Fibroblast of lung (primary cell): ENCODE data around the gene PPM1A. TPM values are rescaled to one million over a fixed set of nuclear protein-coding genes. Genes with fewer than 3 reads are reported as not detected.

Experiments
- DNase-seq, 2 donors: peaks; one replicate each; pipeline versions ENCODE4 v3.0.0 to v3.0.0-alpha.2; 2010; ENCODE audit warnings: low read depth in 2 of 2
- H2AFZ ChIP-seq: 2 replicates; pipeline ENCODE4 v1.5.1; 2012; ENCODE audit warnings: low read length, control low read depth, inconsistent platforms
- H3K27ac ChIP-seq: 2 replicates; pipeline ENCODE4 v1.5.1; 2011; ENCODE audit warnings: low read length, control low read depth; ENCODE audit not compliant: insufficient read depth
- H3K27me3 ChIP-seq: 2 replicates; pipeline ENCODE4 v1.5.1; 2011; ENCODE audit warnings: mild to moderate bottlenecking, low read length; ENCODE audit not compliant: control insufficient read depth, insufficient read depth
- H3K36me3 ChIP-seq: 2 replicates; pipeline ENCODE4 v1.5.1; 2011; ENCODE audit warnings: low read length; ENCODE audit not compliant: control insufficient read depth, insufficient read depth
- H3K4me1 ChIP-seq: 2 replicates; pipeline ENCODE4 v1.5.1; 2011; ENCODE audit warnings: low read length; ENCODE audit not compliant: control insufficient read depth, insufficient read depth; ENCODE audit errors: extremely low read depth
- H3K4me2 ChIP-seq: 2 replicates; pipeline ENCODE4 v1.5.1; 2011; ENCODE audit warnings: low read length, control low read depth; ENCODE audit not compliant: insufficient read depth; ENCODE audit errors: extremely low read depth
- H3K4me3 ChIP-seq, 4 experiments: fragments of 200-600 bp in 1 of 4; sonication (generic) in 1 of 4; replicated peaks in 1 of 4; 2 replicates each; pipeline ENCODE4 v1.5.1; 2011 to 2016; ENCODE audit warnings: low read length in 4 of 4, low read depth in 3 of 4, mild to moderate bottlenecking in 3 of 4, control low read depth in 2 of 4, inconsistent platforms in 1 of 4, mixed read lengths in 1 of 4; ENCODE audit not compliant: insufficient read depth in 1 of 4; ENCODE audit errors: control extremely low read depth in 1 of 4
- H3K79me2 ChIP-seq: 2 replicates; pipeline ENCODE4 v1.5.1; 2012; ENCODE audit warnings: mild to moderate bottlenecking, low read length, inconsistent platforms; ENCODE audit not compliant: control insufficient read depth, insufficient read depth
- H3K9ac ChIP-seq: 2 replicates; pipeline ENCODE4 v1.5.1; 2011; ENCODE audit warnings: mild to moderate bottlenecking, low read length, control low read depth; ENCODE audit not compliant: insufficient read depth
- H3K9me3 ChIP-seq: 2 replicates; pipeline ENCODE4 v1.5.1; 2012; ENCODE audit warnings: low read depth, low read length; ENCODE audit not compliant: control insufficient read depth, insufficient read depth
- H4K20me1 ChIP-seq: 2 replicates; pipeline ENCODE4 v1.5.1; 2011; ENCODE audit warnings: low read length; ENCODE audit not compliant: control insufficient read depth, insufficient read depth; ENCODE audit errors: extremely low read depth
- EZH2 ChIP-seq: IDR thresholded peaks from 2 replicates; pipeline ENCODE4 v1.5.1; 2012; ENCODE audit warnings: low read length, control low read depth, mild to moderate bottlenecking; ENCODE audit errors: missing control alignments
- polyA plus RNA-seq, 2 donors: library from polyadenylated mRNA; depleted of rRNA in 1 of 2; stranded (reverse) in 1 of 2; unstranded in 1 of 2; fragments of >200 nt; gene quantifications; 2 replicates each; pipeline ENCODE4 v1.2.1, GENCODE V29; 2011 to 2012; ENCODE audit warnings: missing spikeins in 1 of 2
- total RNA-seq: library from RNA; depleted of rRNA; stranded (reverse); fragments of >200 nt; gene quantifications from 2 replicates; pipeline ENCODE4 v1.2.1, GENCODE V29; 2014
- TF ChIP-seq, protein P1 (sequence below), 2 donors: IDR thresholded peaks in 1 of 2; conservative IDR thresholded peaks in 1 of 2; 1 replicate in 1 of 2; 2 replicates in 1 of 2; pipeline ENCODE4 v1.5.1; 2011 to 2012; ENCODE audit warnings: low read length in 2 of 2, control low read depth in 1 of 2, inconsistent platforms in 1 of 2, low read depth in 1 of 2, mild to moderate bottlenecking in 1 of 2

Gene PPM1A
- total and polyA plus RNA-seq, 2 donors (not counting 1 experiment from before 2014, with no cell fraction given) = 25.9 to 51.3 TPM

GRCh38 chr14:60233251-60233650 lies 15.8 kb upstream of the PPM1A start:
- H3K4me3 ChIP-seq = no peak overlapping the region
- H3K9me3 ChIP-seq = no peaks in the 10 kb centered on the region
- no peak overlapping the region for H3K27ac ChIP-seq
- H3K4me2 ChIP-seq = no peak overlapping the region
- no peaks in the 10 kb centered on the region for H3K79me2 ChIP-seq
- TF ChIP-seq, protein P1, sequence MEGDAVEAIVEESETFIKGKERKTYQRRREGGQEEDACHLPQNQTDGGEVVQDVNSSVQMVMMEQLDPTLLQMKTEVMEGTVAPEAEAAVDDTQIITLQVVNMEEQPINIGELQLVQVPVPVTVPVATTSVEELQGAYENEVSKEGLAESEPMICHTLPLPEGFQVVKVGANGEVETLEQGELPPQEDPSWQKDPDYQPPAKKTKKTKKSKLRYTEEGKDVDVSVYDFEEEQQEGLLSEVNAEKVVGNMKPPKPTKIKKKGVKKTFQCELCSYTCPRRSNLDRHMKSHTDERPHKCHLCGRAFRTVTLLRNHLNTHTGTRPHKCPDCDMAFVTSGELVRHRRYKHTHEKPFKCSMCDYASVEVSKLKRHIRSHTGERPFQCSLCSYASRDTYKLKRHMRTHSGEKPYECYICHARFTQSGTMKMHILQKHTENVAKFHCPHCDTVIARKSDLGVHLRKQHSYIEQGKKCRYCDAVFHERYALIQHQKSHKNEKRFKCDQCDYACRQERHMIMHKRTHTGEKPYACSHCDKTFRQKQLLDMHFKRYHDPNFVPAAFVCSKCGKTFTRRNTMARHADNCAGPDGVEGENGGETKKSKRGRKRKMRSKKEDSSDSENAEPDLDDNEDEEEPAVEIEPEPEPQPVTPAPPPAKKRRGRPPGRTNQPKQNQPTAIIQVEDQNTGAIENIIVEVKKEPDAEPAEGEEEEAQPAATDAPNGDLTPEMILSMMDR (conservative IDR thresholded peaks at IDR 0.05 in 1 of 2, IDR thresholded peaks at IDR 0.05 in 1 of 2; ENCODE audit: low read depth in 1 of 2, low read length in 2 of 2) = no peak
- TF ChIP-seq EZH2 = no peak
- H3K9ac ChIP-seq = no peak overlapping the region
- H3K36me3 ChIP-seq = no peaks in the 10 kb centered on the region
- peak in 1 of 2 donors; percentile 3 for DNase-seq
- no peak overlapping the region for H2AFZ ChIP-seq
- no peaks in the 10 kb centered on the region for H4K20me1 ChIP-seq
- H3K27me3 ChIP-seq = no peaks in the 10 kb centered on the region
- H3K4me1 ChIP-seq = no peaks in the 10 kb centered on the region

DNA sequence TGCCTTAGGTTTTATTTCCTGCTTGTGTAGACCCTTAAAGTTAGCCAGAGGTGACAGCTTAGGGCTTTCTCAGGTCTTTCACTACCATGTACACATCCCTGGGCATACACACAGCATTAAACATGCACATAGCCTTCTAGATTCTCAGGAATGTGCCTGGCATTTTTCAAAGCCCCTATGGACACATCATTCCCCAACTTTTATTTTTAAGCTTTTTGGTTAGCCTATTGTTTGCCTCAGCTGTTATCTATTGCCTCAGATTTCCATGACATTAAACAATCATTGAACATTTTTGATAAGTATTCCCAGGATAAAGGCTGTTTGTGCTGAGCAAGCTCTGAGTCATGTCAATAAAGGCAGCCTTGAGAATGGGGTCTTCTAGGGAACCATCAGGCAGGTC lies 15.1 kb upstream of the PPM1A start:
- Histone ChIP-seq H3K36me3 (no peaks in the 10 kb centered on the region), H2AFZ (no peak overlapping the region), H3K79me2 (no peaks in the 10 kb centered on the region), H3K27me3 (no peaks in the 10 kb centered on the region), H3K4me3 (no peak overlapping the region), H3K27ac (no peak overlapping the region), H3K9me3 (no peaks in the 10 kb centered on the region), H4K20me1 (no peaks in the 10 kb centered on the region), H3K4me2 (no peak overlapping the region), H3K4me1 (no peaks in the 10 kb centered on the region), H3K9ac (no peak overlapping the region)
- no peak for DNase-seq
- TF ChIP-seq EZH2 = no peak
- TF ChIP-seq, protein P1 (conservative IDR thresholded peaks at IDR 0.05 in 1 of 2, IDR thresholded peaks at IDR 0.05 in 1 of 2; ENCODE audit: low read depth in 1 of 2, low read length in 2 of 2) = no peak

GRCh38 chr14:60235440-60235839 lies 13.6 kb upstream of the PPM1A start:
- H4K20me1 ChIP-seq = no peaks in the 10 kb centered on the region
- H3K79me2 ChIP-seq = no peaks in the 10 kb centered on the region
- H3K4me1 ChIP-seq = no peaks in the 10 kb centered on the region
- H3K9me3 ChIP-seq = no peaks in the 10 kb centered on the region
- no peak overlapping the region for H3K27ac ChIP-seq
- no peak overlapping the region for H2AFZ ChIP-seq
- H3K9ac ChIP-seq = no peak overlapping the region
- no peaks in the 10 kb centered on the region for H3K27me3 ChIP-seq
- H3K36me3 ChIP-seq = no peaks in the 10 kb centered on the region
- H3K4me2 ChIP-seq = no peak overlapping the region
- no peak overlapping the region for H3K4me3 ChIP-seq
- no peak for TF ChIP-seq EZH2
- TF ChIP-seq, protein P1 (conservative IDR thresholded peaks at IDR 0.05 in 1 of 2, IDR thresholded peaks at IDR 0.05 in 1 of 2; ENCODE audit: low read depth in 1 of 2, low read length in 2 of 2) = no peak
- no peak for DNase-seq
